Erythroblast (primary cell): ENCODE results near the gene IGSF11.

ENCODE experiments used
- DNase-seq, 2 experiments: peaks; one replicate each; lab custom pipeline; 2025; lab: John Stamatoyannopoulos, UW
- GATA1 ChIP-seq: IDR thresholded peaks from 2 replicates; pipeline ENCODE4 v1.6.1; 2011; ENCODE audit warnings: low read depth, mild to moderate bottlenecking, control low read depth, low read length, moderate library complexity
- POLR2A ChIP-seq: IDR thresholded peaks from 2 replicates; pipeline ENCODE4 v1.6.1; 2011; ENCODE audit warnings: mild to moderate bottlenecking, low read length

The IGSF11 gene

GRCh38 chr3:119019767-119020518 lies 14.7 kb downstream of the IGSF11 start:
- no peak for DNase-seq
- TF ChIP-seq POLR2A (no peak), GATA1 (no peak)

GRCh38 chr3:119018690-119019463 lies 15.8 kb downstream of the IGSF11 start:
- DNase-seq = no peak
- TF ChIP-seq GATA1 (no peak), POLR2A (no peak)

- TF ChIP-seq GATA1 (no peak), POLR2A (no peak)
- DNase-seq = no peak
Observed at GRCh38 chr3:119015942-119016341, 18.7 kb downstream of the IGSF11 start.

GRCh38 chr3:119013951-119014350 lies 20.7 kb downstream of the IGSF11 start:
- no peak for DNase-seq
- TF ChIP-seq POLR2A (no peak), GATA1 (no peak)

GRCh38 chr3:119011528-119011927 lies 23.1 kb downstream of the IGSF11 start:
- DNase-seq = no peak
- TF ChIP-seq POLR2A (no peak), GATA1 (no peak)

- TF ChIP-seq GATA1 (no peak), POLR2A (no peak)
- no peak for DNase-seq
Observed at GRCh38 chr3:118997190-118997589, 37.5 kb downstream of the IGSF11 start.

GRCh38 chr3:118991775-118992174 lies 42.9 kb downstream of the IGSF11 start:
- no peak for DNase-seq

GRCh38 chr3:118990823-118991560 lies 43.7 kb downstream of the IGSF11 start:
- TF ChIP-seq GATA1 (no peak), POLR2A (no peak)
- DNase-seq = no peak

More at GRCh38 chr3:118991775-118992174, 42.9 kb downstream of the IGSF11 start:
- no peak for TF ChIP-seq GATA1
- TF ChIP-seq POLR2A = no peak

GRCh38 chr3:118988198-118989130 lies 46.2 kb downstream of the IGSF11 start:
- TF ChIP-seq GATA1 (no peak), POLR2A (no peak)
- no peak for DNase-seq

- DNase-seq = no peak
- TF ChIP-seq GATA1 = no peak
- no peak for TF ChIP-seq POLR2A
Observed at GRCh38 chr3:118987477-118987876, 47.2 kb downstream of the IGSF11 start.

GRCh38 chr3:118986734-118987133 lies 47.9 kb downstream of the IGSF11 start:
- TF ChIP-seq POLR2A (no peak), GATA1 (no peak)
- DNase-seq = no peak

GRCh38 chr3:118984699-118985098 lies 49.9 kb downstream of the IGSF11 start:
- no peak for DNase-seq
- TF ChIP-seq POLR2A = no peak
- TF ChIP-seq GATA1 = no peak
